Loucy (cell line): ENCODE results near the gene PTH1R.

Experiments
- H2AFZ ChIP-seq: fragments of 200-600 bp; sonication (generic); 2 replicates; pipeline ENCODE4 v1.6.0; 2016; ENCODE audit warnings: antibody characterized with exemption, mild to moderate bottlenecking, low read length, moderate library complexity
- H3F3A ChIP-seq: fragments of 200-600 bp; 2 replicates; pipeline ENCODE4 v1.6.0; 2016; ENCODE audit warnings: antibody characterized with exemption, low read depth, mild to moderate bottlenecking
- H3K27me3 ChIP-seq: fragments of 200-600 bp; sonication (generic); 2 replicates; pipeline ENCODE4 v1.6.1; 2014; ENCODE audit warnings: low read length, mild to moderate bottlenecking; ENCODE audit not compliant: insufficient read depth, poor library complexity, severe bottlenecking
- H3K36me3 ChIP-seq: fragments of 200-600 bp; sonication (generic); 2 replicates; pipeline ENCODE4 v1.6.1; 2016; ENCODE audit warnings: low read length; ENCODE audit not compliant: insufficient read depth
- H3K4me1 ChIP-seq: fragments of 200-600 bp; sonication (generic); 2 replicates; pipeline ENCODE4 v1.5.1; 2014; ENCODE audit warnings: low read length, mild to moderate bottlenecking; ENCODE audit not compliant: insufficient read depth, poor library complexity, severe bottlenecking
- H3K4me2 ChIP-seq: fragments of 200-600 bp; sonication (generic); 2 replicates; pipeline ENCODE4 v1.6.0; 2014; ENCODE audit warnings: antibody characterized with exemption, low read length, low read depth, mild to moderate bottlenecking; ENCODE audit not compliant: poor library complexity, severe bottlenecking
- H3K4me3 ChIP-seq: fragments of 200-600 bp; sonication (generic); 2 replicates; pipeline ENCODE4 v1.5.1; 2014; ENCODE audit warnings: low read length, mild to moderate bottlenecking, mixed read lengths; ENCODE audit not compliant: poor library complexity, severe bottlenecking
- H3K79me2 ChIP-seq: fragments of 200-600 bp; sonication (generic); 2 replicates; pipeline ENCODE4 v1.6.1; 2014; ENCODE audit warnings: low read length; ENCODE audit not compliant: insufficient read depth
- H3K9ac ChIP-seq: fragments of 200-600 bp; sonication (generic); 2 replicates; pipeline ENCODE4 v1.6.0; 2014; ENCODE audit warnings: mild to moderate bottlenecking, low read depth, low read length, moderate library complexity; ENCODE audit not compliant: poor library complexity, severe bottlenecking
- H3K9me2 ChIP-seq: fragments of 200-600 bp; sonication (generic); replicated peaks from 2 replicates; pipeline ENCODE4 v1.6.1; 2016; ENCODE audit warnings: low read depth, low read length, mixed read lengths
- H3K9me3 ChIP-seq: fragments of 200-600 bp; sonication (generic); 2 replicates; pipeline ENCODE4 v1.6.1; 2014; ENCODE audit warnings: mild to moderate bottlenecking, antibody characterized with exemption, low read length, low read depth; ENCODE audit not compliant: insufficient read depth
- H4K20me1 ChIP-seq: fragments of 200-600 bp; sonication (generic); 2 replicates; pipeline ENCODE4 v1.6.0; 2014; ENCODE audit warnings: antibody characterized with exemption, low read length, mild to moderate bottlenecking; ENCODE audit not compliant: insufficient read depth, poor library complexity, severe bottlenecking
- EZH2phosphoT487 ChIP-seq: fragments of 200-600 bp; IDR thresholded peaks from 2 replicates; pipeline ENCODE4 v1.6.1; 2018; ENCODE audit warnings: antibody characterized with exemption, mild to moderate bottlenecking, moderate library complexity, borderline replicate concordance
- TF ChIP-seq, protein P1 (sequence below): fragments of 200-600 bp; sonication (generic); conservative IDR thresholded peaks from 2 replicates; pipeline ENCODE4 v1.5.1; 2014; ENCODE audit warnings: mild to moderate bottlenecking, antibody characterized with exemption, low read length

Gene PTH1R

DNA sequence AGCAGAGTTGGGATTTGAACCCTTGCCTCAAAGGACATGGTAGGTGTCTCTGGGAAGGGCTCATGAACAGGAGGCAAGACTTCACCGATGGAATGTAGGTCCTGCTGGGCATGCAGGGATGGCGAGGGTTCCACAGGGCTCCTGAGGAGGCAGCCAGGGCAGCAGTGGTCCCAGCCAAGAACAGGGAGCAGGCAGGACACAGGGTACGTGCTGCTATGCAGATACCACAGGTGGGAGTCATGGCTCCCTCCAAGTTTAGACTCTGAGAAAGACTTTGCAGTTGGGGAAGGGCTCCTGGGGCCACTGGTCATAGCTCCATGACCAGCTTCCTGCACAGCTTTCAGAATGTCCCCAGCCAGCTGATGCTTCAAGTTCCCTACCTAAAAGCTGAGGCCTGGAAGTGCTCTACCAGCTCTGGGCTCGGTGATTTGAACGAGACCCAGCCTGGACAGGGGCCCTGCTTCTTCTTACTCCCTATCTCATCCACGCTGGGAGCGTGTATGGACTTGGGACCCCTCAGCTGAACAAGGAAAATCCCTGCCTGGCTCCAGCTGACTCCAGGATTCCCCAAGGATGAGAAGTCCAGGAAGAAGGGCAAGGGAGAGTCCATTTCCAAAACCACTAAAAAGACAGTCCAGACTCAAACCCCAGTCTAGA, 15.0 kb upstream of the PTH1R start:
- Histone ChIP-seq H3F3A (no peaks in the 10 kb centered on the region), H3K27me3 (no peaks in the 10 kb centered on the region), H3K4me1 (no peaks in the 10 kb centered on the region), H3K9me3 (no peaks in the 10 kb centered on the region), H4K20me1 (no peaks in the 10 kb centered on the region), H3K9ac (no peak overlapping the region), H3K36me3 (no peaks in the 10 kb centered on the region), H3K79me2 (no peaks in the 10 kb centered on the region), H2AFZ (no peak overlapping the region), H3K9me2 (no peaks in the 10 kb centered on the region), H3K4me2 (no peak overlapping the region), H3K4me3 (no peak overlapping the region)
- TF ChIP-seq EZH2phosphoT487 = no peak
- TF ChIP-seq, protein P1, sequence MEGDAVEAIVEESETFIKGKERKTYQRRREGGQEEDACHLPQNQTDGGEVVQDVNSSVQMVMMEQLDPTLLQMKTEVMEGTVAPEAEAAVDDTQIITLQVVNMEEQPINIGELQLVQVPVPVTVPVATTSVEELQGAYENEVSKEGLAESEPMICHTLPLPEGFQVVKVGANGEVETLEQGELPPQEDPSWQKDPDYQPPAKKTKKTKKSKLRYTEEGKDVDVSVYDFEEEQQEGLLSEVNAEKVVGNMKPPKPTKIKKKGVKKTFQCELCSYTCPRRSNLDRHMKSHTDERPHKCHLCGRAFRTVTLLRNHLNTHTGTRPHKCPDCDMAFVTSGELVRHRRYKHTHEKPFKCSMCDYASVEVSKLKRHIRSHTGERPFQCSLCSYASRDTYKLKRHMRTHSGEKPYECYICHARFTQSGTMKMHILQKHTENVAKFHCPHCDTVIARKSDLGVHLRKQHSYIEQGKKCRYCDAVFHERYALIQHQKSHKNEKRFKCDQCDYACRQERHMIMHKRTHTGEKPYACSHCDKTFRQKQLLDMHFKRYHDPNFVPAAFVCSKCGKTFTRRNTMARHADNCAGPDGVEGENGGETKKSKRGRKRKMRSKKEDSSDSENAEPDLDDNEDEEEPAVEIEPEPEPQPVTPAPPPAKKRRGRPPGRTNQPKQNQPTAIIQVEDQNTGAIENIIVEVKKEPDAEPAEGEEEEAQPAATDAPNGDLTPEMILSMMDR = no peak

DNA sequence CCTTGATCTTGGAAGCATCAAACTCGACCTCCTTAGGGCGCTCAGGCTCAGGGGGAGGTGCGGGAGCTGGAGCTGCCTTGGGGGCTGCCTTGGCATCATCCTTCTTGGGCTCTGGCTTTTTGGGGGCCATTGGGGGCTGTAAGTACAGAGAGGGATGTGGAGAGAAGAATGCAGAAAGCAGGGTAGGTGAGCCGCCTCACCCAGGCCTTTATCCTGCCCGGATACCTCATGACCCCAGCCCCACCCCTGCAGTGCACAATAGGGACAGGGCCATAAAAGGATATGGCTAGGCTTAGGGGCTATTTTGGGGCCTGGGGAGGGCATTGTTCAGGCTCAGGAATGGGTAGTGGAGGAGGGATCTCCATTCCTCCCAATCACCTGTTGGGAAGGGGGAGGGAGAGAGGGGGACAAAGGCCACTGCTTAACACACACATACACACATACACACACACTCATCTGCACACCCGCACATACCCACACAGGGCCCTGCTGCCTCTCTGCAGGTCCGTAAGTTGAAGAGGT, 14.2 kb upstream of the PTH1R start, which contains the start of gene MYL3:
MYL3 (minus strand) TSS at position 184 of the 522 bp plus-strand sequence; CDS start at position 130, 54 bp downstream.
- Histone ChIP-seq H3K36me3 (no peaks in the 10 kb centered on the region), H3K9me3 (no peaks in the 10 kb centered on the region), H3K4me1 (no peaks in the 10 kb centered on the region), H3K4me3 (no peak within 1 kb of the TSS), H3K4me2 (no peak within 1 kb of the TSS), H2AFZ (no peak within 1 kb of the TSS), H3K27me3 (no peaks in the 10 kb centered on the region), H4K20me1 (no peaks in the 10 kb centered on the region), H3K9me2 (no peaks in the 10 kb centered on the region), H3F3A (no peaks in the 10 kb centered on the region), H3K79me2 (no peaks in the 10 kb centered on the region), H3K9ac (no peak within 1 kb of the TSS)
- TF ChIP-seq, protein P1 = no peak
- no peak for TF ChIP-seq EZH2phosphoT487

DNA sequence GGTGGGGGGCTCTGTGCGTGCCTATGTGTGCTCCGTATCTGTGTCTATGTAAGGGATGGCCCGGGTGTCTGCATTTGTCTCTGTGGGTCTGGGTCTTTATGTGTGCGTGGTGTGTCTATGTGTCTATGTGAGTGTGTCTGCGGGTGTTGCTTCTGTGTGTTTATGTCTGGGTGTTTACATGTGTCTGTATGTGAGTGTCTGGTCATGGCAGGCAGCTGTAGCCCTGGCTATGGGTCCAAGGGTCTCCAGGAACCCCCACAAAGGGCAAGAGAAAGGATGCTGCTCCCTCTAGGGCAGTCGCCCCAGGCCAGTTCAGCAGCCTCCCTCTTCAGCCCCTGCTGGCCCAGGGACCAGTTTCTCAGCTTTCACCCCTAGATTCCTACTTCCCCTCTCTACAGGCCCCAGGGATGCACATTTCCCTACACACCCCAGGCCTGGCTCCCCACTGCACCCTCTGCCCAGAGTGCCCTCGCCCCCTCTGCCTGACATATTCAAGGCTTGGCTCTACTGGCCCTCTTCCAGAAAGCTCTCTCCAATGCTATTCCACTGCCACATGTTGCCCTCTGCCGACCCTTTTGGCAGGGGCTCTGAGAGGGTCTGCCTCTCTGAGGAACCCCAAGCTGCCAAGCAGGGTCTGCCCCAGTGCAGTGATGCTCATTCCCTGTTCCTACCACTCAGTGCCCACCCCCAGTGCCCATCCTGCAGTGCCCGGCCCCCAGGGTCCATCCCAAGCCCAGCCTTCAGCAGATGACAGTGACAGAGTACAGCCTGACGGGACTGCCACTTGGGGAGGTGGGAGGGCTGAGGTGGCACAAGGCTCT, 13.2 kb upstream of the PTH1R start:
- TF ChIP-seq, protein P1 = no peak
- no peak for TF ChIP-seq EZH2phosphoT487
- Histone ChIP-seq H3K36me3 (no peaks in the 10 kb centered on the region), H2AFZ (no peak overlapping the region), H3K27me3 (no peaks in the 10 kb centered on the region), H3K9me2 (no peaks in the 10 kb centered on the region), H3K9me3 (no peaks in the 10 kb centered on the region), H4K20me1 (no peaks in the 10 kb centered on the region), H3K9ac (no peak overlapping the region), H3K4me1 (no peaks in the 10 kb centered on the region), H3K79me2 (no peaks in the 10 kb centered on the region), H3F3A (no peaks in the 10 kb centered on the region), H3K4me2 (no peak overlapping the region), H3K4me3 (no peak overlapping the region)
